Parathyroid adenoma (tissue), 2 donors: Measurements from ENCODE around the gene SOX8.

Source experiments
- H2AFZ ChIP-seq: fragments of 300-600 bp; sonication (generic); one replicate; pipeline ENCODE4 v1.7.0; 2017; ENCODE audit warnings: antibody characterized with exemption, mild to moderate bottlenecking
- H3K27ac ChIP-seq: fragments of 300-600 bp; sonication (generic); one replicate; pipeline ENCODE4 v1.7.0; 2017
- H3K27me3 ChIP-seq: fragments of 300-600 bp; sonication (generic); one replicate; pipeline ENCODE4 v1.7.0; 2017; ENCODE audit warnings: low read length; ENCODE audit not compliant: control insufficient read depth, insufficient read depth
- H3K36me3 ChIP-seq: fragments of 300-600 bp; sonication (generic); one replicate; pipeline ENCODE4 v1.7.0; 2017; ENCODE audit warnings: low read length; ENCODE audit not compliant: control insufficient read depth, insufficient read depth
- H3K4me1 ChIP-seq: fragments of 300-600 bp; sonication (generic); one replicate; pipeline ENCODE4 v1.7.0; 2017; ENCODE audit warnings: control low read depth
- H3K4me2 ChIP-seq: fragments of 300-600 bp; sonication (generic); one replicate; pipeline ENCODE4 v1.7.0; 2017; ENCODE audit warnings: low read length
- H3K4me3 ChIP-seq: fragments of 300-600 bp; sonication (generic); one replicate; pipeline ENCODE4 v1.7.0; 2017; ENCODE audit warnings: low read depth, low read length
- H3K79me2 ChIP-seq: fragments of 300-600 bp; sonication (generic); one replicate; pipeline ENCODE4 v1.7.0; 2017; ENCODE audit warnings: control low read depth
- H3K9ac ChIP-seq: fragments of 300-600 bp; sonication (generic); one replicate; pipeline ENCODE4 v1.7.0; 2017; ENCODE audit warnings: mild to moderate bottlenecking
- H3K9me3 ChIP-seq: fragments of 300-600 bp; sonication (generic); one replicate; pipeline ENCODE4 v1.7.0; 2017; ENCODE audit warnings: low read length; ENCODE audit not compliant: control insufficient read depth
- TF ChIP-seq, protein P1 (sequence below): fragments of 300-600 bp; sonication (generic); IDR thresholded peaks from one replicate; pipeline ENCODE4 v1.7.0; 2017; ENCODE audit warnings: antibody characterized with exemption, mild to moderate bottlenecking
- donor health status: primary hyperparathyroidism.

The SOX8 gene

DNA sequence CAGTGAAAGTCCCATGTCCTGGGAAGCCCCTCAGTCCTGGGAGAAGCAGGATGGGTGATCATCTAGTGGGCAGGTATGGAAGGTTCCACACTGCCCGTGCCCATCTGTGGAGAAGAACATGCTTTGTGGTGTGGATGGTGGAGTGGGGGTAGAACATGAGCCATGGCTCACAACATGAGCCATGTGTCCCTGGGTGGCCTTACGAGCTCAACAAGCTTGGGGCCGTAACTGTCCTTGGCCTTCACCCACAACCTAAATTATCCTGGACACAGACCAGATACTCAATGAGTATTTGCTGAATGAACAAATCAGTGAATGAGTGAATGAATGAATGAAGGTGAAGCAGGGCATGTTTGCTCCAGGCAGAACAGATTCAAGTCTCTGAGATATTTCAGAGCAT is 13.5 kb downstream of the SOX8 start:
- Histone ChIP-seq H3K9ac (no peak overlapping the region), H3K27me3 (no peaks in the 10 kb centered on the region), H2AFZ (no peak overlapping the region), H3K79me2 (no peaks in the 10 kb centered on the region), H3K27ac (no peak overlapping the region), H3K4me1 (no peaks in the 10 kb centered on the region), H3K4me2 (no peak overlapping the region), H3K36me3 (no peaks in the 10 kb centered on the region), H3K4me3 (no peak overlapping the region), H3K9me3 (peaks cover 5% of the 10 kb centered on the region)
- TF ChIP-seq, protein P1, sequence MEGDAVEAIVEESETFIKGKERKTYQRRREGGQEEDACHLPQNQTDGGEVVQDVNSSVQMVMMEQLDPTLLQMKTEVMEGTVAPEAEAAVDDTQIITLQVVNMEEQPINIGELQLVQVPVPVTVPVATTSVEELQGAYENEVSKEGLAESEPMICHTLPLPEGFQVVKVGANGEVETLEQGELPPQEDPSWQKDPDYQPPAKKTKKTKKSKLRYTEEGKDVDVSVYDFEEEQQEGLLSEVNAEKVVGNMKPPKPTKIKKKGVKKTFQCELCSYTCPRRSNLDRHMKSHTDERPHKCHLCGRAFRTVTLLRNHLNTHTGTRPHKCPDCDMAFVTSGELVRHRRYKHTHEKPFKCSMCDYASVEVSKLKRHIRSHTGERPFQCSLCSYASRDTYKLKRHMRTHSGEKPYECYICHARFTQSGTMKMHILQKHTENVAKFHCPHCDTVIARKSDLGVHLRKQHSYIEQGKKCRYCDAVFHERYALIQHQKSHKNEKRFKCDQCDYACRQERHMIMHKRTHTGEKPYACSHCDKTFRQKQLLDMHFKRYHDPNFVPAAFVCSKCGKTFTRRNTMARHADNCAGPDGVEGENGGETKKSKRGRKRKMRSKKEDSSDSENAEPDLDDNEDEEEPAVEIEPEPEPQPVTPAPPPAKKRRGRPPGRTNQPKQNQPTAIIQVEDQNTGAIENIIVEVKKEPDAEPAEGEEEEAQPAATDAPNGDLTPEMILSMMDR = no peak

DNA sequence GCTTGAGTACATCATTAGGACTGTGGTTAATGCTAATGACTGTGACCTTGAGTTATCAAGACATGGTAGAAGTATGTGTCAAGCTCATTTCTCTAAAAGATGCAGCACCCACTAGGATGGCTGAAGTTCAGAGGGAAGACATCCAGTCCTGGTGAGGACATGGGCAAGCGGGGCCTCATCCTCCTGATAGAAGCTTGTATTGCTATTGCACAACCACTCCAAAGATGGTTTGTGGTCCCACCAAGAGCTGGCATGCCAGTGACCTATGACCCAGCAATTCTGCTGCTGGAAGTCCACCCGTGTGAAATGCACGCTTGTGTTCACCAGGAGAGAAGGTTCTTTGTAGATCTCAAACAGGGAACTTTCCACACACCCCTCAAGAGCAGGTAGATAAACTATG is 14.2 kb downstream of the SOX8 start:
- TF ChIP-seq, protein P1 = no peak
- H2AFZ ChIP-seq = no peak overlapping the region
- no peaks in the 10 kb centered on the region for H3K27me3 ChIP-seq

DNA sequence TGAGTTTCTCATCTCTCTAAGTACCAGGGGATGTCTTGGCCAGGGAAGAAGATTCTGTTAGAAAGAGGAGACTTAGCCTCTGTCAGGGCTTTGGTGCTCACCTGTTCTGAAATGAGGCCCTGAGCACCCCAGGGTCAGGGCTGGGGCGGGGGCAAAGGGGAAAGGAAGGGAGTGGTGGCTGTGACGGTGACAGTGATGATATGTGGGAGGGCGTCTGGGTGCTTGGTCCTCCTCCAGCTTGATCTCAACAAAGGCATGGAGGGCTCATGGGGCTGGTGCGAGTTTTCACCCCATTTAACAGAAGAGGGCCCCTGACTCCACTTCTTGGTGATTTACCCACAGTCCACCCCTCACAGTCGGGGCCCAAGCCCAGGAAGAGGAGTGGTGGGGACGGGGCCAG is 15.1 kb downstream of the SOX8 start:
- TF ChIP-seq, protein P1 = no peak
- no peak overlapping the region for H3K27ac ChIP-seq
- H3K9me3 ChIP-seq = peaks cover 5% of the 10 kb centered on the region
- H2AFZ ChIP-seq = no peak overlapping the region
- no peak overlapping the region for H3K9ac ChIP-seq
- no peak overlapping the region for H3K4me2 ChIP-seq
- no peak overlapping the region for H3K4me3 ChIP-seq
- H3K36me3 ChIP-seq = no peaks in the 10 kb centered on the region
- H3K4me1 ChIP-seq = no peaks in the 10 kb centered on the region
- H3K27me3 ChIP-seq = no peaks in the 10 kb centered on the region
- H3K79me2 ChIP-seq = no peaks in the 10 kb centered on the region

More for the DNA sequence above, 14.2 kb downstream of the SOX8 start:
- Histone ChIP-seq H3K79me2 (no peaks in the 10 kb centered on the region), H3K4me3 (no peak overlapping the region), H3K36me3 (no peaks in the 10 kb centered on the region), H3K9ac (no peak overlapping the region), H3K4me2 (no peak overlapping the region), H3K27ac (no peak overlapping the region), H3K9me3 (peaks cover 5% of the 10 kb centered on the region), H3K4me1 (no peaks in the 10 kb centered on the region)

DNA sequence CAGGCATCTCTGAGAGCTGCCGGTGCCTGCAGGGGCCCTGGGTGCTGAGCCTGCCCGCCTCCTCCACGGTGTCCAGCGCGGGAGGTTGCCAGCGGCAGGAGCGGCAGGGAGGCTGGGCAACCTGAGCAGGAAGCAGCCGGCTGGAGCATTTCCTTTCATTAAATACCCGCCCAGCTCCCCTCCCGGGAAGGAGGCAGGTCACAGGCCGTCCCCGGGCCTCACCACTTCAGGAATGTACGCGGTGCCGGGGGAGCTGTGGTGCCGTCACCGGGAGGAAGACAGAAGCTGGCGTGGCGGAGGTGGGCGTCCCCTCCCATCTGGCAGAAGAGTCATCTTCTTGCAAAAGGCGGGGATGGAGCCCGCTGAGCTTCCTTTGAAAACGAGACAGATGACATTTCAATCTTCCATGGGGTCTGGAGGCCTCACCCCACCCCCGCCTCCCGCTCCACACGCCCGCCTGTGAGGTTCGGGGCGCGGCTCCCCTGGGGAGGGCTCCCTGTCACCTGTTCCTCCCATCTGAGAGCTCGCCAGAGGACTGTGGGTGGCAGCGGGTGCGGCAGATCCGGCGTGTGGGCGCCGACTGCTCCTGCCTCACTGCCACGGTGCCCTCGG is 16.0 kb downstream of the SOX8 start:
- no peak overlapping the region for H3K9ac ChIP-seq
- no peak overlapping the region for H3K4me3 ChIP-seq
- no peaks in the 10 kb centered on the region for H3K36me3 ChIP-seq
- no peaks in the 10 kb centered on the region for H3K79me2 ChIP-seq
- no peak overlapping the region for H2AFZ ChIP-seq
- TF ChIP-seq, protein P1 = no peak
- peaks cover 5% of the 10 kb centered on the region for H3K9me3 ChIP-seq
- no peaks in the 10 kb centered on the region for H3K4me1 ChIP-seq
- H3K27ac ChIP-seq = no peak overlapping the region
- H3K27me3 ChIP-seq = no peaks in the 10 kb centered on the region
- H3K4me2 ChIP-seq = no peak overlapping the region

DNA sequence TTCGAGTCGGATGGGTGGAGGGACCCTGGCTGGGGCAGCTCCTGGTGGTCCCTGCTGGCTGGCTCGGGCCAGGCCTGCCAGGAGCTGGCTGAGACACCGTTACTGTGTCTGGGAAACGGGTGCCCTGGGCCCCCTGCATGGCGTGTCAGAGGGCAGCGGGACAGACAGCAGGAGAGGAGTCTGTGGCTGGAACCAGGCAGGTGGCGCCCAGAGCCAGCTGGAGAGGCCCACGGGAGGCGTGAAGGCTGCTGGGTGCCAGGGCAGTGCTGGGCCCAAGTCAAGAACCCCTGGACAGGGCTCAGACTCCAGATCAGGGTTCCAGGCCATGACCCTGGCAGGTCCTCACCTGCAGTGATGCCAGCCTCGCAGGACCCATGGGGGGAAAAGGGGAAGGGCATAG is 16.6 kb downstream of the SOX8 start:
- TF ChIP-seq, protein P1 = no peak
- Histone ChIP-seq H3K9me3 (peaks cover 5% of the 10 kb centered on the region), H2AFZ (no peak overlapping the region), H3K9ac (no peak overlapping the region), H3K36me3 (no peaks in the 10 kb centered on the region), H3K27me3 (no peaks in the 10 kb centered on the region), H3K79me2 (no peaks in the 10 kb centered on the region), H3K4me3 (no peak overlapping the region), H3K4me2 (no peak overlapping the region), H3K4me1 (no peaks in the 10 kb centered on the region), H3K27ac (no peak overlapping the region)
